Measurements from ENCODE around the gene CASP5. TPM values are rescaled to one million over a fixed set of nuclear protein-coding genes. Genes with fewer than 3 reads are reported as not detected.
"Not testable (repeated sequence)": the region's sequence is repeated elsewhere in the genome, so short reads cannot be mapped to it uniquely, and the experiment has no call there.

The CASP5 gene
- total RNA-seq, 2 donors from 2014 or later, result not detected

GRCh38 chr11:104984808-104985207 is 38.2 kb downstream of the CASP5 start:
- ATAC-seq, result no peak
- 42 to 52% methylated on average over 3 of the region's 3 CpGs for WGBS, 2 donors
- no peaks in the 10 kb centered on the region for H3K4me1 ChIP-seq
- intact Hi-C loops (cut with DNase I), result no loop called here
- H3K9me3 ChIP-seq, result peaks cover 0 to 6% (median 0%) of the 10 kb centered on the region in 3 donors
- no peak for TF ChIP-seq POLR2A (IDR thresholded peaks at IDR 0.05)
- no peak for TF ChIP-seq CTCF (IDR thresholded peaks at IDR 0.05)
- H3K4me3 ChIP-seq, result no peak overlapping the region
- H3K27me3 ChIP-seq, result no peaks in the 10 kb centered on the region
- no peak overlapping the region for H3K27ac ChIP-seq
- H3K36me3 ChIP-seq (replicated peaks in 1 of 2; ENCODE audit: insufficient read depth in 1 of 2, low read depth in 2 of 2), result no peaks in the 10 kb centered on the region
- no peak for DNase-seq

GRCh38 chr11:104979839-104980238 is 43.1 kb downstream of the CASP5 start:
- TF ChIP-seq CTCF (IDR thresholded peaks at IDR 0.05) (no peak), POLR2A (IDR thresholded peaks at IDR 0.05) (no peak)

GRCh38 chr11:104973616-104974015 is 49.4 kb downstream of the CASP5 start:
- Histone ChIP-seq H3K4me3 (no peak overlapping the region), H3K9me3 (no peaks in the 10 kb centered on the region), H3K27me3 (no peaks in the 10 kb centered on the region), H3K27ac (no peak overlapping the region), H3K36me3 (replicated peaks in 1 of 2; ENCODE audit: insufficient read depth in 1 of 2, low read depth in 2 of 2) (no peaks in the 10 kb centered on the region), H3K4me1 (peaks cover 9% of the 10 kb centered on the region)
- 56 to 75% methylated on average over 2 of the region's 2 CpGs for WGBS, 2 donors
- intact Hi-C loops (cut with DNase I), result no loop called here
- no peak for TF ChIP-seq POLR2A (IDR thresholded peaks at IDR 0.05)
- TF ChIP-seq CTCF (IDR thresholded peaks at IDR 0.05), result no peak
- DNase-seq, result no peak
- no peak for ATAC-seq

More at GRCh38 chr11:104979839-104980238, 43.1 kb downstream of the CASP5 start:
- Histone ChIP-seq H3K27me3 (no peaks in the 10 kb centered on the region), H3K36me3 (replicated peaks in 1 of 2; ENCODE audit: insufficient read depth in 1 of 2, low read depth in 2 of 2) (no peaks in the 10 kb centered on the region), H3K4me1 (no peaks in the 10 kb centered on the region), H3K4me3 (no peak overlapping the region), H3K27ac (no peak overlapping the region), H3K9me3 (no peaks in the 10 kb centered on the region)
- no peak for ATAC-seq
- DNase-seq, result no peak
- WGBS, 2 donors, result 88 to 93% methylated on average over 1 of the region's 1 CpG
- intact Hi-C loops (cut with DNase I), result no loop called here

GRCh38 chr11:104972924-104973323 is 50.0 kb downstream of the CASP5 start:
- H3K4me1 ChIP-seq; H3K4me3 ChIP-seq; H3K9me3 ChIP-seq; intact Hi-C loops (cut with DNase I); ATAC-seq; H3K27ac ChIP-seq; H3K36me3 ChIP-seq (replicated peaks in 1 of 2; ENCODE audit: insufficient read depth in 1 of 2, low read depth in 2 of 2); DNase-seq; H3K27me3 ChIP-seq: not testable (repeated sequence)
- WGBS, 2 donors, result 82 to 85% methylated on average over 8 of the region's 8 CpGs

- no peaks in the 10 kb centered on the region for H3K9me3 ChIP-seq
- peaks cover 24% of the 10 kb centered on the region for H3K4me1 ChIP-seq
- H3K27ac ChIP-seq, result no peak overlapping the region
- intact Hi-C loops (cut with DNase I), result no loop called here
- no peak overlapping the region for H3K4me3 ChIP-seq
- ATAC-seq (no peak), DNase-seq (no peak)
- no peaks in the 10 kb centered on the region for H3K36me3 ChIP-seq (replicated peaks in 1 of 2; ENCODE audit: insufficient read depth in 1 of 2, low read depth in 2 of 2)
- no peak for TF ChIP-seq POLR2A (IDR thresholded peaks at IDR 0.05)
- TF ChIP-seq CTCF (IDR thresholded peaks at IDR 0.05), result no peak
- no peaks in the 10 kb centered on the region for H3K27me3 ChIP-seq
Measured at GRCh38 chr11:104970756-104971155, 52.2 kb downstream of the CASP5 start.
